Peyer's patch (tissue), 4 donors: ENCODE measurements around the gene ZNF782.
"Not testable (repeated sequence)": the region's sequence is repeated elsewhere in the genome, so short reads cannot be mapped to it uniquely, and the experiment has no call there.

Experiments used
- POLR2A ChIP-seq, 2 donors: fragments of 450-650 bp; IDR thresholded peaks; one replicate each; pipeline ENCODE4 v1.5.1; 2017; ENCODE audit warnings: antibody characterized with exemption in 2 of 2, mild to moderate bottlenecking in 2 of 2, moderate library complexity in 2 of 2
- TF ChIP-seq, protein P1 (sequence below), 6 experiments: fragments of 450-650 bp in 4 of 6; fragments of 200-600 bp in 2 of 6; sonication (generic) in 1 of 6; IDR thresholded peaks; one replicate each; pipeline ENCODE4 v1.5.1; 2017 to 2019; ENCODE audit warnings: antibody characterized with exemption in 6 of 6, mild to moderate bottlenecking in 3 of 6, moderate library complexity in 1 of 6

DNA sequence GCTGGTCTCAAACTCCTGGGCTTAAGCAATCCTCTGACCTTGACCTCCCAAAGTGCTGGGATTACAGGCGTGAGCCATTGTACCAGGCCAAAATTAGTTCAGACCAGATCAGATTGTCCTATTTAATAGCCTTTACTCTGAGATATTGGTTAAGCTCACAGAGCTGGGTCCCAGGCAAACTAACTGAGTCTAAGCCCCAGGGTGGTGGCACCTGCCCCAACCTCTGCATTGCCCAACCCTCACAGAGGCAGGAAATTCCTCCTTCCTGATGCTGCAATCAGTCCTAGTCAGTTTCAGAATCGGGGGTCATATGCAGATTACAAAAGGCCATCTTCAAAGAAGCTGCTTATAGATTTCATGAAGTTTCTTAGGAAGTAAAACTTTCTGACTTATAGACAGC, 45.7 kb upstream of the ZNF782 start:
- TF ChIP-seq, protein P1, sequence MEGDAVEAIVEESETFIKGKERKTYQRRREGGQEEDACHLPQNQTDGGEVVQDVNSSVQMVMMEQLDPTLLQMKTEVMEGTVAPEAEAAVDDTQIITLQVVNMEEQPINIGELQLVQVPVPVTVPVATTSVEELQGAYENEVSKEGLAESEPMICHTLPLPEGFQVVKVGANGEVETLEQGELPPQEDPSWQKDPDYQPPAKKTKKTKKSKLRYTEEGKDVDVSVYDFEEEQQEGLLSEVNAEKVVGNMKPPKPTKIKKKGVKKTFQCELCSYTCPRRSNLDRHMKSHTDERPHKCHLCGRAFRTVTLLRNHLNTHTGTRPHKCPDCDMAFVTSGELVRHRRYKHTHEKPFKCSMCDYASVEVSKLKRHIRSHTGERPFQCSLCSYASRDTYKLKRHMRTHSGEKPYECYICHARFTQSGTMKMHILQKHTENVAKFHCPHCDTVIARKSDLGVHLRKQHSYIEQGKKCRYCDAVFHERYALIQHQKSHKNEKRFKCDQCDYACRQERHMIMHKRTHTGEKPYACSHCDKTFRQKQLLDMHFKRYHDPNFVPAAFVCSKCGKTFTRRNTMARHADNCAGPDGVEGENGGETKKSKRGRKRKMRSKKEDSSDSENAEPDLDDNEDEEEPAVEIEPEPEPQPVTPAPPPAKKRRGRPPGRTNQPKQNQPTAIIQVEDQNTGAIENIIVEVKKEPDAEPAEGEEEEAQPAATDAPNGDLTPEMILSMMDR (IDR thresholded peaks at IDR 0.05), result not testable (repeated sequence)
- TF ChIP-seq POLR2A (IDR thresholded peaks at IDR 0.05), result not testable (repeated sequence)
